Smooth muscle cell (in vitro differentiated cells): Measurements from ENCODE around the gene HTRA3. TPM values are rescaled to one million over a fixed set of nuclear protein-coding genes. Genes with fewer than 3 reads are reported as not detected.

Source experiments
- DNase-seq: peaks from one replicate; lab custom pipeline; 2025; ENCODE audit not compliant: unreplicated experiment; lab: John Stamatoyannopoulos, UW
- H2AFZ ChIP-seq: fragments of 200-600 bp; sonication (generic); 2 replicates; pipeline ENCODE4 v1.6.0; 2016; ENCODE audit warnings: antibody characterized with exemption, low read depth, mild to moderate bottlenecking
- H3F3A ChIP-seq: fragments of 200-600 bp; sonication (generic); 2 replicates; pipeline ENCODE4 v1.6.0; 2017; ENCODE audit warnings: antibody characterized with exemption, low read depth
- H3K27ac ChIP-seq: fragments of 200-600 bp; sonication (generic); 2 replicates; pipeline ENCODE4 v1.5.1; 2016; ENCODE audit warnings: low read depth, mild to moderate bottlenecking
- H3K27me3 ChIP-seq: fragments of 200-600 bp; sonication (generic); 2 replicates; pipeline ENCODE4 v1.6.1; 2016; ENCODE audit warnings: low read depth, mild to moderate bottlenecking
- H3K36me3 ChIP-seq: fragments of 200-600 bp; sonication (generic); 2 replicates; pipeline ENCODE4 v1.5.1; 2016; ENCODE audit warnings: low read depth
- H3K4me1 ChIP-seq: fragments of 200-600 bp; sonication (generic); 2 replicates; pipeline ENCODE4 v1.5.1; 2016; ENCODE audit warnings: low read depth
- H3K4me2 ChIP-seq: fragments of 200-600 bp; sonication (generic); 2 replicates; pipeline ENCODE4 v1.6.0; 2016; ENCODE audit warnings: mild to moderate bottlenecking
- H3K4me3 ChIP-seq: fragments of 200-600 bp; sonication (generic); 2 replicates; pipeline ENCODE4 v1.5.1; 2016; ENCODE audit warnings: mild to moderate bottlenecking
- H3K79me2 ChIP-seq: fragments of 200-600 bp; sonication (generic); 2 replicates; pipeline ENCODE4 v1.6.0; 2016; ENCODE audit warnings: low read depth, mild to moderate bottlenecking
- H3K9ac ChIP-seq: fragments of 200-600 bp; sonication (generic); 2 replicates; pipeline ENCODE4 v1.6.0; 2016; ENCODE audit warnings: low read depth
- H3K9me3 ChIP-seq: fragments of 200-600 bp; sonication (generic); replicated peaks from 2 replicates; pipeline ENCODE4 v1.5.1; 2016; ENCODE audit warnings: low read depth
- H4K20me1 ChIP-seq: fragments of 200-600 bp; sonication (generic); 2 replicates; pipeline ENCODE4 v1.6.0; 2016; ENCODE audit warnings: low read depth
- WGBS: methylation state at CpG from one replicate; pipeline ENCODE4 v1.1.7; 2016; ENCODE audit warnings: low lambda C conversion rate; 5-methylcytosine and 5-hydroxymethylcytosine counted together
- polyA plus RNA-seq: library from polyadenylated mRNA; unstranded; fragments of >200 nt; fragmentation: Nextera tagmentation; extraction: Ambion mirVana; gene quantifications from 2 replicates; pipeline ENCODE4 v1.2.1, GENCODE V29; 2016
- total RNA-seq: library from RNA; depleted of rRNA; stranded (reverse); fragments of >200 nt; gene quantifications from 2 replicates; pipeline ENCODE4 v1.2.3, GENCODE V29; 2014
- TF ChIP-seq, protein P1 (sequence below): fragments of 200-600 bp; sonication (generic); IDR thresholded peaks from 2 replicates; pipeline ENCODE4 v1.5.1; 2017; ENCODE audit warnings: borderline replicate concordance, mild to moderate bottlenecking, antibody characterized with exemption; ENCODE audit not compliant: insufficient read depth, poor library complexity, severe bottlenecking

Gene HTRA3
- total and polyA plus RNA-seq, 2 experiments from 2014 or later, result 77.7 to 227 TPM

DNA sequence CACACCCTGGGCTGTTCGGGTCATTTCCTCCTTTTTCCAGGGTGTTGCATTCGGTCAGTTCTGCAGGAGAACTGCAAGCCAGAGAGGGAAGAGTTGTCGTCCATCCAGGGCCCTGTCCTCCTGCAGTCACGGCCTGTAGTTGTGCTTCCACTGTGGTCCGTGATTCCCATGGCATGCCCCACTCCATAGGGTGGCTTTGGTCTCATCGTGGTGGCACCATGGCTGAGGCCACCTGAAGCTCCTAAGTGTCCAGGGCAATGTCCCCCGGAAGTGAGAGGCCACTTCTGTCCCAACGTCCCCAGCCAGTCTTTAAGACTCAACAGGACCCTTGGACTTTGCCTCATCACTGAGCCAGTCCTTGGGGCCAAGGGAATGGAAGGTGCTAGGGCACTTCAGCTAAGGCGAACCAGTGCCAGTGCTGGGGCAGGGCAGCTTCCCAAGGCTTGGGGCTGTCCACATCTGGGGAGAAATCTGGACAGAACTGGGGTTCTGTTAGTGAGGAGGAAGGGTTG lies 83.7 kb downstream of the HTRA3 start:
- Histone ChIP-seq H3K79me2 (no peaks in the 10 kb centered on the region), H3K9me3 (no peaks in the 10 kb centered on the region), H3K4me1 (peaks cover 10% of the 10 kb centered on the region), H2AFZ (no peak overlapping the region), H3F3A (peaks cover 4% of the 10 kb centered on the region), H4K20me1 (no peaks in the 10 kb centered on the region), H3K36me3 (no peaks in the 10 kb centered on the region), H3K4me2 (no peak overlapping the region), H3K9ac (no peak overlapping the region), H3K27me3 (no peaks in the 10 kb centered on the region), H3K27ac (no peak overlapping the region), H3K4me3 (no peak overlapping the region)
- DNase-seq, result no peak
- WGBS, result 94% methylated on average over 9 of the region's 9 CpGs
- TF ChIP-seq, protein P1, sequence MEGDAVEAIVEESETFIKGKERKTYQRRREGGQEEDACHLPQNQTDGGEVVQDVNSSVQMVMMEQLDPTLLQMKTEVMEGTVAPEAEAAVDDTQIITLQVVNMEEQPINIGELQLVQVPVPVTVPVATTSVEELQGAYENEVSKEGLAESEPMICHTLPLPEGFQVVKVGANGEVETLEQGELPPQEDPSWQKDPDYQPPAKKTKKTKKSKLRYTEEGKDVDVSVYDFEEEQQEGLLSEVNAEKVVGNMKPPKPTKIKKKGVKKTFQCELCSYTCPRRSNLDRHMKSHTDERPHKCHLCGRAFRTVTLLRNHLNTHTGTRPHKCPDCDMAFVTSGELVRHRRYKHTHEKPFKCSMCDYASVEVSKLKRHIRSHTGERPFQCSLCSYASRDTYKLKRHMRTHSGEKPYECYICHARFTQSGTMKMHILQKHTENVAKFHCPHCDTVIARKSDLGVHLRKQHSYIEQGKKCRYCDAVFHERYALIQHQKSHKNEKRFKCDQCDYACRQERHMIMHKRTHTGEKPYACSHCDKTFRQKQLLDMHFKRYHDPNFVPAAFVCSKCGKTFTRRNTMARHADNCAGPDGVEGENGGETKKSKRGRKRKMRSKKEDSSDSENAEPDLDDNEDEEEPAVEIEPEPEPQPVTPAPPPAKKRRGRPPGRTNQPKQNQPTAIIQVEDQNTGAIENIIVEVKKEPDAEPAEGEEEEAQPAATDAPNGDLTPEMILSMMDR, result no peak

DNA sequence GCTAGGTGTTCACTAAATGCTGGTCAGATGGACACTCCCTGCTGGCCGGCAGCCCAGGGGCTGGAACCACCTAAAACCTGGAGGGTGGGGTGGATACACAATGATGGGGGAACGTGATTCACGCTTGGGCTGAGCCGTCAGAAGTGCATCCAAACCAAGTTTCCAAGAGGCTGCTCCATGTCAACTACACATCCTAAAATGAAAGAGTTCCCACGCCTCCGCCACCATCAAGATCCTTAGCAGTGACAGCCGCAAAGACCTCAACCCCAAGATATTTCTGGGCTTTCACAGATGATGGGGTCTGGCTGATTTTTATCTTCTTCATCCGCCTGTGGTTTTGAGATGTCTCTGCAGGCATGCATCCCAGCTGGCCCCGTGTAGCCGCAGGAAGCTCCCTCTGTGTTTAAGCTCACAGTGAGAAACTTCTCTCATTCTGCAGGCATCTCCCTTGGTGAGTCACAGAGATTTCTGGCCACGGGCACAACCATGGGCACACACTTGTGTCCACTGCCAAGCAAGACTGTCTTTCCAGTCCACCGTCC lies 84.4 kb downstream of the HTRA3 start:
- H3K9me3 ChIP-seq, result no peaks in the 10 kb centered on the region
- H3K4me1 ChIP-seq, result peaks cover 10% of the 10 kb centered on the region
- peaks cover 4% of the 10 kb centered on the region for H3F3A ChIP-seq
- peak overlapping the region; percentile 25 for H3K4me2 ChIP-seq
- no peak for DNase-seq
- no peaks in the 10 kb centered on the region for H4K20me1 ChIP-seq
- no peaks in the 10 kb centered on the region for H3K79me2 ChIP-seq
- H3K27me3 ChIP-seq, result no peaks in the 10 kb centered on the region
- H3K4me3 ChIP-seq, result no peak overlapping the region
- peak overlapping the region; percentile 53 for H3K27ac ChIP-seq
- 38% methylated on average over 12 of the region's 12 CpGs for WGBS
- no peaks in the 10 kb centered on the region for H3K36me3 ChIP-seq
- TF ChIP-seq, protein P1, result no peak
- no peak overlapping the region for H3K9ac ChIP-seq
- no peak overlapping the region for H2AFZ ChIP-seq

DNA sequence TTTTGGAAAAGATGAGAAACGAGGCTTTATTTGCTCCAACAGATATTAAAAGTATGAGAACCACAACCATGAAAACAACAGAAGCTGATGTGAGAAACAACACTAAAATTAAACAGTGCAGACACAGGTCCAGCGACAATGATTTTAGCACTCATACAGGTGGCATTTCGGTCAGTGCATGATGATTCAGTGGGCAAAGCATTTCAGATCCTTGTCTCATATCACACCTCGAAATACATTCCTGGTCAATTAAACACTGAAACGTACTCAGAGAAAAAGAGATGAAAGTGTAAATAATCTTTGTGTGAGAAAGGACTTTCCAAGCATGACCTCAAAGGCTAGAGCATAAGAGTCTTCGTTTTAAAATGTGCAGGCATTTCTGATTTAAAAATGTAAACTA lies 85.8 kb downstream of the HTRA3 start:
- H3K4me2 ChIP-seq, result peak overlapping the region; percentile 48
- DNase-seq, result no peak
- peak overlapping the region; percentile 53 for H3K27ac ChIP-seq
- H3K9ac ChIP-seq, result no peak overlapping the region
- no peaks in the 10 kb centered on the region for H3K79me2 ChIP-seq
- TF ChIP-seq, protein P1, result no peak
- no peaks in the 10 kb centered on the region for H4K20me1 ChIP-seq
- WGBS, result 46% methylated on average over 6 of the region's 6 CpGs
- peaks cover 10% of the 10 kb centered on the region for H3K4me1 ChIP-seq
- H3K36me3 ChIP-seq, result no peaks in the 10 kb centered on the region
- peaks cover 4% of the 10 kb centered on the region for H3F3A ChIP-seq
- H3K9me3 ChIP-seq, result no peaks in the 10 kb centered on the region
- no peak overlapping the region for H3K4me3 ChIP-seq
- no peaks in the 10 kb centered on the region for H3K27me3 ChIP-seq
- H2AFZ ChIP-seq, result no peak overlapping the region

DNA sequence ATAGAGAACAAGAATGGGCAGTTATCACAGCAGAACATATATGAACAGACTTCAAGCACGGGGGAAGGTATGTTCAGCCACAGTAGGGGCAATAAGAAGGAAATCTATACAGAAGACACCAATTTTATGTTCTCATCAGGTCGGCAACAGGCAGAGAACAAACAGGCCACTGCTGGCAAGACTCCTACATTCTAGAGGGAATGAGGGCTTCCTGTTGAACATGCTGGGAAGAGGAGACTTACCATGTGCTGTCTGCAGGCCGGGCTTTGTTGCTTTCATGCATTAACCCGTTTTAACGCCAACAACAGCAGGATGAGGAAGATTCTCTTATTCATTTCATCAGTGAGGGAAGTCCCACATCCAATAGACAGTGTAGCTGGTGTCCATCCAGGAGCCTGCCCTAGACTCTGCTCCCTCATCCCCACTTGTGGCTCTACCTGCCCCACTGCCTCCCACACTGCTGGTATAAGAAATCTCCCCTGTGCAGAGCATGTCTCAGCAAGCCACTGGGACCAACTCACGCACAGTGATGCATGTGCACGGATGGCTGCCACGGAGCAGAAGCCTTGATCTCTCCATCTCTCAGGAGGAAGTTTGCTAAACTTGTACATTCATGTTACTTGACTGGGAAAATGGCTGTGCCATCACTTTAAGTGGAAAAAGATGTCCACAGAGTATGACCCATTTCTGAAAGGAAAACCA lies 86.5 kb downstream of the HTRA3 start:
- Histone ChIP-seq H4K20me1 (no peaks in the 10 kb centered on the region), H3K27me3 (no peaks in the 10 kb centered on the region), H3K9me3 (no peaks in the 10 kb centered on the region), H3K4me2 (peak overlapping the region; percentile 48), H3K36me3 (no peaks in the 10 kb centered on the region), H3K4me1 (peaks cover 10% of the 10 kb centered on the region), H3K27ac (peak overlapping the region; percentile 53), H3K4me3 (no peak overlapping the region), H2AFZ (no peak overlapping the region), H3K9ac (no peak overlapping the region), H3F3A (peaks cover 4% of the 10 kb centered on the region), H3K79me2 (no peaks in the 10 kb centered on the region)
- TF ChIP-seq, protein P1, result no peak
- WGBS, result 69% methylated on average over 8 of the region's 8 CpGs
- DNase-seq, result no peak
